Measurements from ENCODE around the gene DLG2.

The DLG2 gene

GRCh38 chr11:85620256-85620655 is 6.9 kb downstream of the DLG2 start:
- TF ChIP-seq CTCF (IDR thresholded peaks at IDR 0.05), result no peak

- TF ChIP-seq CTCF (IDR thresholded peaks at IDR 0.05), result no peak
These were observed 7.6 kb downstream of the DLG2 start for GRCh38 chr11:85619499-85619898.

- TF ChIP-seq CTCF (IDR thresholded peaks at IDR 0.05), result no peak
These were observed 23.9 kb downstream of the DLG2 start for GRCh38 chr11:85603220-85603619.

- TF ChIP-seq CTCF (IDR thresholded peaks at IDR 0.05), result no peak
These were observed 24.5 kb downstream of the DLG2 start for GRCh38 chr11:85602526-85603213.

GRCh38 chr11:85599083-85599482 is 28.1 kb downstream of the DLG2 start:
- TF ChIP-seq CTCF (IDR thresholded peaks at IDR 0.05), result no peak

GRCh38 chr11:85596886-85597285 is 30.3 kb downstream of the DLG2 start:
- no peak for TF ChIP-seq CTCF (IDR thresholded peaks at IDR 0.05)

- TF ChIP-seq CTCF (IDR thresholded peaks at IDR 0.05), result peak; percentile 62
These were observed 31.8 kb downstream of the DLG2 start for GRCh38 chr11:85595285-85595884.

Data from LNCAP (cell line).